Stimulated activated memory B cell treated with anti-CD40 and anti-IgM and Interleukin-4, amounts not matched to agents 10 μg/mL and 1 μg/mL and 100 μg/mL, for 72 hours (primary cell): ENCODE data around the gene ORM1.

ENCODE experiments used
- ATAC-seq: fragments of 150-1000 bp; cut with Tn5 transposase; 2 replicates; pipeline ENCODE4 v1.10.0; 2021
- H3K27ac Mint-ChIP-seq: one replicate; pipeline ENCODE4 v1.8.0; 2022; ENCODE audit warnings: mild to moderate bottlenecking, mixed read lengths
- H3K27me3 Mint-ChIP-seq: one replicate; pipeline ENCODE4 v1.8.0; 2022; ENCODE audit warnings: mixed read lengths
- H3K36me3 Mint-ChIP-seq: one replicate; pipeline ENCODE4 v1.8.0; 2022; ENCODE audit warnings: mixed read lengths
- H3K4me1 Mint-ChIP-seq: one replicate; pipeline ENCODE4 v1.8.0; 2022; ENCODE audit warnings: mixed read lengths
- H3K4me3 Mint-ChIP-seq: one replicate; pipeline ENCODE4 v1.8.0; 2022; ENCODE audit warnings: mild to moderate bottlenecking, moderate library complexity, mixed read lengths
- H3K9me3 Mint-ChIP-seq: one replicate; pipeline ENCODE4 v1.8.0; 2022; ENCODE audit warnings: mixed read lengths

Gene ORM1

GRCh38 chr9:114338187-114338586, 15.3 kb downstream of the ORM1 start:
- ATAC-seq: no peak
- Mint-ChIP-seq H3K4me3 (no peak overlapping the region), H3K4me1 (peaks cover 52% of the 10 kb centered on the region), H3K9me3 (peaks cover 2% of the 10 kb centered on the region), H3K27me3 (no peaks in the 10 kb centered on the region), H3K36me3 (peaks cover 82% of the 10 kb centered on the region), H3K27ac (peak overlapping the region; percentile 61)

GRCh38 chr9:114339130-114339908, 16.4 kb downstream of the ORM1 start:
- Mint-ChIP-seq H3K27ac (peak overlapping the region; percentile 65), H3K9me3 (peaks cover 2% of the 10 kb centered on the region), H3K36me3 (peaks cover 92% of the 10 kb centered on the region), H3K4me3 (no peak overlapping the region), H3K4me1 (peaks cover 56% of the 10 kb centered on the region), H3K27me3 (no peaks in the 10 kb centered on the region)
- peak; percentile 80 for ATAC-seq

DNA sequence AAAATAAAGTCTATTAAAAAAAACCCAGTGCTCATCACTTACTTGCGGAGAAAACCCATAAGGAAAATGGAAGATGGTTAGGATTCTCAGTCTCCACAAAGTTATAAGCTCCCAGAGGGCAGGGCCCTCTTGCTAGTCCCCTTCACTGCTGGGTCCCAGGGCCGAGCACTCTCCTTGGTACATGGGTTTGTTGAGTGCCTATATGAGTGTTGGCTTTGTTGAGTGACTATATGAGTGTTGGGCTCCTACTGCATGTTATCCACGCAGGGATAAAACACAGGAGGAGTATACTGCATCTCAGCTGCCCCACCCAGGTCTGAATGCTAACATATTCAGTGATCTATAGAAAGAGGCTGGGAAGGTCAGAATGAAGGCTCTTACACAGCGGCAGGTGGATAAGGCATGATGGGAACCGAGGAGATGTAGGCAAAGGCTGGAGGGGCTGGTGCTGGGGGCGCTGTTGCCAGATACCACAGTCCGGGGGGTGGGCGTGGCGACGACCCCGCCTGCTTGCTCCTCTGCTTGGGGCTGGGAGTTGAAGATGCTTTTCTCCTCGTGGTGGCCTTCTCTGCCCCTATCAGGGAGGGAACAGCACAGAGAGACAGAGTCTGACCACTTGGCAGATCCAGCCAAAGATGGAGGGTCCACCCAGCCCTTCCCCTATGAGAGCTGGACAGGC, 18.4 kb downstream of the ORM1 start:
- Mint-ChIP-seq H3K36me3 (peaks cover 87% of the 10 kb centered on the region), H3K9me3 (no peaks in the 10 kb centered on the region), H3K4me1 (peaks cover 54% of the 10 kb centered on the region), H3K27me3 (no peaks in the 10 kb centered on the region), H3K27ac (peak overlapping the region; percentile 71), H3K4me3 (no peak overlapping the region)
- no peak for ATAC-seq

- Mint-ChIP-seq H3K4me1 (peaks cover 47% of the 10 kb centered on the region), H3K4me3 (no peak overlapping the region), H3K27ac (peak overlapping the region; percentile 71), H3K36me3 (peaks cover 85% of the 10 kb centered on the region), H3K9me3 (no peaks in the 10 kb centered on the region), H3K27me3 (no peaks in the 10 kb centered on the region)
- ATAC-seq: no peak
Observed at GRCh38 chr9:114341991-114342390, 19.1 kb downstream of the ORM1 start.

DNA sequence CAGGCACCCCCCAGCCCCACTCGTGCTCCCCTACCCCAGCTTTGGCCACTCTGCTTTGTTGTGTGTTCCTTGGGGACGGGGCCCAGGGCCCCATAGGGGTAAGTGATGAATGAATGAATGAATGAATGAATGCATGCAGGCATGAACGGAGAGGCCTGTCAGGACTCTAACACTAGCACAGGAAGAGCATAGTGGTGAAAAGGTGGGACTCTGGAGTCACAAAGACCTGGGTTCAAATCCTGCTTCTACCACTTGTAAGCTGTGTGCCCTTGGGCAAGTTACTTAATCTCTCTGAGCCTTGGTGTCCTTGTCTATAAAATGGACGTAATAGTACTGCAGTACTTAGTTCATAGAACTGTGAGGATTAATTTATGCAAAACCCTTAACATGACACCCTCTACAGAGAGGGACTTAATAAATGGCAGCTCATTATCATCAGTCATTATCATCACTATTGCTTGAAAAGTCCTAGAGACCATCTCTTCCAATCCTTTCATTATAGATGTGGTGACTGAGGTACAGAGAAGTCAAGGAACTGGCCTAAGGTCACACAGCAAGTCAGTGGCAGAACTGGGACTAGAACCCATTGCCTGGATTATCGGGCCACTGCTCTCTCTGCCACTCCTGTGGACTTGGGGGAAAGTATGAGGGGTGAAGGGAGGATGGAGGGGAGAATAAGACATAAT, 20.0 kb downstream of the ORM1 start:
- Mint-ChIP-seq H3K9me3 (no peaks in the 10 kb centered on the region), H3K4me3 (no peak overlapping the region), H3K27ac (peak overlapping the region; percentile 62), H3K4me1 (peaks cover 51% of the 10 kb centered on the region), H3K36me3 (peaks cover 85% of the 10 kb centered on the region), H3K27me3 (no peaks in the 10 kb centered on the region)
- no peak for ATAC-seq

- peaks cover 86% of the 10 kb centered on the region for H3K36me3 Mint-ChIP-seq
Observed at GRCh38 chr9:114343471-114344187, 20.7 kb downstream of the ORM1 start.

GRCh38 chr9:114344188-114344566, 21.3 kb downstream of the ORM1 start:
- peaks cover 86% of the 10 kb centered on the region for H3K36me3 Mint-ChIP-seq
- no peak for ATAC-seq
- no peaks in the 10 kb centered on the region for H3K9me3 Mint-ChIP-seq
- H3K4me1 Mint-ChIP-seq: peaks cover 57% of the 10 kb centered on the region
- peak overlapping the region; percentile 62 for H3K27ac Mint-ChIP-seq
- no peak overlapping the region for H3K4me3 Mint-ChIP-seq
- no peaks in the 10 kb centered on the region for H3K27me3 Mint-ChIP-seq

More at GRCh38 chr9:114343471-114344187, 20.7 kb downstream of the ORM1 start:
- ATAC-seq: no peak
- H3K4me1 Mint-ChIP-seq: peaks cover 57% of the 10 kb centered on the region
- H3K27ac Mint-ChIP-seq: peak overlapping the region; percentile 62
- no peaks in the 10 kb centered on the region for H3K9me3 Mint-ChIP-seq
- H3K27me3 Mint-ChIP-seq: no peaks in the 10 kb centered on the region
- no peak overlapping the region for H3K4me3 Mint-ChIP-seq

DNA sequence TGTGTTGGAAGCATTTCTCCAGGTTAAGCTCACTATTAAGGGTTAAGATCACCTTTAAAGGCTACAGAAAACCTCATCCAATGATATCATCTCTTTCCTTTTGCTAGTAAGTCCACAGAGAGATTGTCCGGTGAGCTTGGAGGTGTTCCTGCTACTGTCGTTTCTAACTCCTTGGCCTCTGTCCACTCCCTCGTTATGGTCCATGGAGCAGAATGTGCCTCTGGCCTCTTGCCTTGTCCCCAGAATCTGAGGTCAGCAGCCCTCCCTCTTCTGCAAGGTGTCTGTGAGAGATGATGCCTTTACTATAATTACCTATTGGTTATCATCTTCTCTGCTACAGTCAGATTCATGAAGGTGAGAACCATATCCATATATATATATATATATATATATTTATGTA, 21.8 kb downstream of the ORM1 start:
- H3K4me3 Mint-ChIP-seq: no peak overlapping the region
- peak overlapping the region; percentile 62 for H3K27ac Mint-ChIP-seq
- no peak for ATAC-seq
- no peaks in the 10 kb centered on the region for H3K27me3 Mint-ChIP-seq
- H3K36me3 Mint-ChIP-seq: peaks cover 86% of the 10 kb centered on the region
- H3K9me3 Mint-ChIP-seq: no peaks in the 10 kb centered on the region
- H3K4me1 Mint-ChIP-seq: peaks cover 57% of the 10 kb centered on the region

GRCh38 chr9:114345493-114346065, 22.7 kb downstream of the ORM1 start:
- H3K4me3 Mint-ChIP-seq: no peak overlapping the region
- H3K27me3 Mint-ChIP-seq: no peaks in the 10 kb centered on the region
- no peaks in the 10 kb centered on the region for H3K9me3 Mint-ChIP-seq
- ATAC-seq: no peak
- H3K4me1 Mint-ChIP-seq: peaks cover 57% of the 10 kb centered on the region
- H3K36me3 Mint-ChIP-seq: peaks cover 87% of the 10 kb centered on the region
- no peak overlapping the region for H3K27ac Mint-ChIP-seq

GRCh38 chr9:114346146-114346545, 23.2 kb downstream of the ORM1 start:
- Mint-ChIP-seq H3K4me1 (peaks cover 57% of the 10 kb centered on the region), H3K9me3 (no peaks in the 10 kb centered on the region), H3K4me3 (no peak overlapping the region), H3K27ac (no peak overlapping the region), H3K36me3 (peaks cover 87% of the 10 kb centered on the region), H3K27me3 (no peaks in the 10 kb centered on the region)
- no peak for ATAC-seq

GRCh38 chr9:114347675-114348074, 24.8 kb downstream of the ORM1 start:
- no peaks in the 10 kb centered on the region for H3K27me3 Mint-ChIP-seq
- peak overlapping the region; percentile 58 for H3K27ac Mint-ChIP-seq
- peaks cover 84% of the 10 kb centered on the region for H3K36me3 Mint-ChIP-seq
- H3K4me3 Mint-ChIP-seq: no peak overlapping the region
- no peaks in the 10 kb centered on the region for H3K9me3 Mint-ChIP-seq
- no peak for ATAC-seq
- H3K4me1 Mint-ChIP-seq: peaks cover 54% of the 10 kb centered on the region

- H3K36me3 Mint-ChIP-seq: peaks cover 77% of the 10 kb centered on the region
- no peaks in the 10 kb centered on the region for H3K27me3 Mint-ChIP-seq
- H3K9me3 Mint-ChIP-seq: no peaks in the 10 kb centered on the region
- H3K4me3 Mint-ChIP-seq: peak overlapping the region; percentile 44
- peaks cover 48% of the 10 kb centered on the region for H3K4me1 Mint-ChIP-seq
- H3K27ac Mint-ChIP-seq: peak overlapping the region; percentile 58
- ATAC-seq: no peak
Observed at GRCh38 chr9:114348261-114348905, 25.5 kb downstream of the ORM1 start.

DNA sequence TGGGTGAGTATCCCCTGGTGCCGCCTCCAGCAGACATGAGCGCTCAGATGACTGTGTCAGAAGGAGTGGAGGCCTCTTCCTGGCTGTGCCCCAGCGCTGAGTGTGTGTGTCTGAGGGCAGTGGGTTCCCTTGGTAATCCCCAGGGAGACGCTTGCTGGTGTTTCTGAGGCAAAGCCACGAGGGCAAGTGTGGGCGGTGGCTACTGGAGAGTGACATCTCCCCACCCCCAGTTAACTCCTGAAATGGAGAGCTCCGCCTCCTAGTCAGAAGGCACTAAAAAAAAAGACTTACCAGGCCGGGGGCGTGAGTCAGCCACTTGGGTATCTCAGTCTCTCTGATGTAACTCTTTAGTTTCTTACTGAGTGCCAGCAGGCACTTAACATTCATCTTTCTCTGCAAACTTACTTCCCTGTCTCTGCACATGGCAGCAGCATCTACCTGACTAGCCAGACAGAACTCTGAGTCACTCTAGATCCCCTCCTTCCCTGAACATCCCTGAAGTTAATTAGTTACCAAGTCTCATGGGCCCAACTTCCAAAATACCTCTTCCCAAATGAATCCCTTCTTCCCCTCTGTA, 26.1 kb downstream of the ORM1 start:
- H3K36me3 Mint-ChIP-seq: peaks cover 71% of the 10 kb centered on the region
- H3K4me3 Mint-ChIP-seq: peak overlapping the region; percentile 44
- peak; percentile 98 for ATAC-seq
- H3K9me3 Mint-ChIP-seq: no peaks in the 10 kb centered on the region
- H3K27me3 Mint-ChIP-seq: no peaks in the 10 kb centered on the region
- H3K4me1 Mint-ChIP-seq: peaks cover 46% of the 10 kb centered on the region
- peak overlapping the region; percentile 58 for H3K27ac Mint-ChIP-seq
